ENCODE results near the gene C2orf68. TPM values are rescaled to one million over a fixed set of nuclear protein-coding genes. Genes with fewer than 3 reads are reported as not detected.

Gene C2orf68
- total and polyA plus RNA-seq, 9 of the 15 experiments (the other 6 are each of a cell fraction or from before 2014, with no cell fraction given), result 22.1 to 50.0 (median 31.8) TPM

DNA sequence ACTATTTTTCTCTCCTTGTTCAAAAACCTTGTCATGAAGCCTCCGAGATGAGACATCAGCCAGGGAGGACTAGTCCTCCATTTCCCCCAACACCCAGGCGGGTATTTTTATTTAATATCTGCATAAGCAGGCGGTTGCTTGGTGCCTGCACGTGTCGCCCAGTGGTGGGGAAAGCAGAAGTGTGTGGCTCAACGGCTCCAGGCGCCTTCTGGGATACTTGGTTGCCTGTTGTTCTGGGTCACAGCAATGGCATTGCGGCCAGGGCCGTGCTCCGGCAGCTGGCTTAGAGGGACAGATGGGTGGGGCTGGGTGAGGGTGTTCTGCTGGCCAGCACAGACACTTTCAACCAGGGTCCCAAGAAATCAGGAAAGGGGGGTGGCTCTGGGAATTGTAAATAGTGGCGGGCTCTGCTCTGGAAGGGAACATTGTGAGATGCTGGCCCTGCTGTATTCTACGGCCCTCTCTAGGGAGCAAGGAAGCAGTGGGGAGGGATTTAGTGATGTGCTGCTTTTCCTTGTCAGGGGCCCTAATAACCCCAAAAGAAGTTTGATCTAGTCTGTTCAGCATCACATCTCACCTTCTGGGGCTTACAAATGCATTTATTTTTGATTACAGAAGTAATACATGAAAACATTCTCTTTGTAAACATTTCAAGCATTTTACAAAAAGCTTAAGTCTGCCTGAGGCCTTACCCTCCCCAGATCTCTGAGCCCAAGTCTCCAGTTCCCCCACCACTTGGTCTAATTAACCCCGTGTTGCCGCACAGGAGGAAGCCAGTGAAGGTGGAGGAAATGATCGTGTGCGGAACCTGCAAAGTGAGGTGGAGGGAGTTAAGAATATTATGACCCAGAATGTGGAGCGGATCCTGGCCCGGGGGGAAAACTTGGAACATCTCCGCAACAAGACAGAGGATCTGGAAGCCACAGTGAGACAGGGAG lies 33.4 kb downstream of the C2orf68 start (continued):
- TF ChIP-seq NR1H2 (CRISPR knock-in tag; IDR thresholded peaks at IDR 0.05) (0 out of 2 replicates have a peak, but pooled peaks have one; percentile 57), ZNF639 (CRISPR knock-in tag; conservative IDR thresholded peaks at IDR 0.05 in 1 of 2, IDR thresholded peaks at IDR 0.05 in 1 of 2) (peak in 1 of 2 experiments; percentile 67; a peak in 1 of 4 replicates), ETV6 (IDR thresholded peaks at IDR 0.05; ENCODE audit: borderline replicate concordance in 1 of 2, low read depth in 2 of 2, low read length in 1 of 2) (no peak), ETV6 (CRISPR knock-in tag; IDR thresholded peaks at IDR 0.05; ENCODE audit: borderline replicate concordance) (no peak), PCBP2 (IDR thresholded peaks at IDR 0.05; ENCODE audit: low read depth, low read length, poor library complexity, severe bottlenecking) (no peak), KDM2B (CRISPR knock-in tag; IDR thresholded peaks at IDR 0.05) (no peak), GATAD2B (IDR thresholded peaks at IDR 0.05; ENCODE audit: borderline replicate concordance) (no peak), RBM25 (IDR thresholded peaks at IDR 0.05; ENCODE audit: low read depth, low read length, severe bottlenecking) (no peak), ZNF217 (CRISPR knock-in tag; IDR thresholded peaks at IDR 0.05) (no peak), MXI1 (IDR thresholded peaks at IDR 0.05; ENCODE audit: low read depth, low read length) (0 out of 2 replicates have a peak, but pooled peaks have one; percentile 19), ZHX1 (conservative IDR thresholded peaks at IDR 0.05; ENCODE audit: low read length) (0 out of 2 replicates have a peak, but pooled peaks have one; percentile 2), ZNF41 (CRISPR knock-in tag; conservative IDR thresholded peaks at IDR 0.05) (peak; percentile 28; the same call in 1 of the 2 replicates), SRSF7 (optimal IDR thresholded peaks at IDR 0.05; ENCODE audit: low read depth, low read length) (no peak), STAG1 (CRISPR knock-in tag; IDR thresholded peaks at IDR 0.05; ENCODE audit: borderline replicate concordance) (no peak), ZNF133 (CRISPR knock-in tag; IDR thresholded peaks at IDR 0.05) (no peak), ZFP1 (CRISPR knock-in tag; IDR thresholded peaks at IDR 0.05) (no peak), ZNF644 (tag; IDR thresholded peaks at IDR 0.05; ENCODE audit: low read depth) (peak; percentile 16; the same call in 1 of the 2 replicates)
- TF ChIP-seq, protein P1, sequence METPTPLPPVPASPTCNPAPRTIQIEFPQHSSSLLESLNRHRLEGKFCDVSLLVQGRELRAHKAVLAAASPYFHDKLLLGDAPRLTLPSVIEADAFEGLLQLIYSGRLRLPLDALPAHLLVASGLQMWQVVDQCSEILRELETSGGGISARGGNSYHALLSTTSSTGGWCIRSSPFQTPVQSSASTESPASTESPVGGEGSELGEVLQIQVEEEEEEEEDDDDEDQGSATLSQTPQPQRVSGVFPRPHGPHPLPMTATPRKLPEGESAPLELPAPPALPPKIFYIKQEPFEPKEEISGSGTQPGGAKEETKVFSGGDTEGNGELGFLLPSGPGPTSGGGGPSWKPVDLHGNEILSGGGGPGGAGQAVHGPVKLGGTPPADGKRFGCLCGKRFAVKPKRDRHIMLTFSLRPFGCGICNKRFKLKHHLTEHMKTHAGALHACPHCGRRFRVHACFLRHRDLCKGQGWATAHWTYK (CRISPR knock-in tag; IDR thresholded peaks at IDR 0.05), result peak; percentile 54; the same call in 1 of the 2 replicates
- TF ChIP-seq, protein P2, sequence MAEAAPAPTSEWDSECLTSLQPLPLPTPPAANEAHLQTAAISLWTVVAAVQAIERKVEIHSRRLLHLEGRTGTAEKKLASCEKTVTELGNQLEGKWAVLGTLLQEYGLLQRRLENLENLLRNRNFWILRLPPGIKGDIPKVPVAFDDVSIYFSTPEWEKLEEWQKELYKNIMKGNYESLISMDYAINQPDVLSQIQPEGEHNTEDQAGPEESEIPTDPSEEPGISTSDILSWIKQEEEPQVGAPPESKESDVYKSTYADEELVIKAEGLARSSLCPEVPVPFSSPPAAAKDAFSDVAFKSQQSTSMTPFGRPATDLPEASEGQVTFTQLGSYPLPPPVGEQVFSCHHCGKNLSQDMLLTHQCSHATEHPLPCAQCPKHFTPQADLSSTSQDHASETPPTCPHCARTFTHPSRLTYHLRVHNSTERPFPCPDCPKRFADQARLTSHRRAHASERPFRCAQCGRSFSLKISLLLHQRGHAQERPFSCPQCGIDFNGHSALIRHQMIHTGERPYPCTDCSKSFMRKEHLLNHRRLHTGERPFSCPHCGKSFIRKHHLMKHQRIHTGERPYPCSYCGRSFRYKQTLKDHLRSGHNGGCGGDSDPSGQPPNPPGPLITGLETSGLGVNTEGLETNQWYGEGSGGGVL (CRISPR knock-in tag; IDR thresholded peaks at IDR 0.05), result no peak
